C4-2B (cell line): ENCODE data around the gene NNT.
"Not testable (repeated sequence)": the region's sequence is repeated elsewhere in the genome, so short reads cannot be mapped to it uniquely, and the experiment has no call there.

Experiments
- H3K27ac ChIP-seq: fragments of 450-650 bp; 2 replicates; pipeline ENCODE4 v1.5.1; 2017
- ZFX ChIP-seq: fragments of 450-650 bp; IDR thresholded peaks from 2 replicates; pipeline ENCODE4 v1.6.1; 2017
- TF ChIP-seq, protein P1 (sequence below): fragments of 450-650 bp; conservative IDR thresholded peaks from 2 replicates; pipeline ENCODE4 v1.5.1; 2017; ENCODE audit warnings: mild to moderate bottlenecking

The NNT gene

DNA sequence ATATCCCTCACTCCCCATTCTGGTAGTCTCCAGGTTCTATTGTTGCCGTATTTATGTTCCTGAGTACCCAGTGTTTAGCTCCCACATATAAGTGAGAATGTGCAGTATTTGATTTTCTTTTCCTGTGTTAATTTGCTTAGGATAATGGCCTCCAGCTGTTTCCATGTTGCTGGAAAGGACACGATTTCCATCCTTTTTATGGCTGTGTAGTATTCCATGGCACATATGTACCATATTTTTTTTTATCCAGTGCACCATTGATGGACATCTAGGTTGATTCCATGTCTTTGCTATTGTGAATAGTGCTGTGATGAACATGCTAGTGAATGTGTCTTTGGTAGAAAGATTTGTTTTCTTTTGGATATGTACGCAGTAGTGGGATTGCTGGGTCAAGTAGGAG, 98.2 kb downstream of the NNT start:
- TF ChIP-seq, protein P1, sequence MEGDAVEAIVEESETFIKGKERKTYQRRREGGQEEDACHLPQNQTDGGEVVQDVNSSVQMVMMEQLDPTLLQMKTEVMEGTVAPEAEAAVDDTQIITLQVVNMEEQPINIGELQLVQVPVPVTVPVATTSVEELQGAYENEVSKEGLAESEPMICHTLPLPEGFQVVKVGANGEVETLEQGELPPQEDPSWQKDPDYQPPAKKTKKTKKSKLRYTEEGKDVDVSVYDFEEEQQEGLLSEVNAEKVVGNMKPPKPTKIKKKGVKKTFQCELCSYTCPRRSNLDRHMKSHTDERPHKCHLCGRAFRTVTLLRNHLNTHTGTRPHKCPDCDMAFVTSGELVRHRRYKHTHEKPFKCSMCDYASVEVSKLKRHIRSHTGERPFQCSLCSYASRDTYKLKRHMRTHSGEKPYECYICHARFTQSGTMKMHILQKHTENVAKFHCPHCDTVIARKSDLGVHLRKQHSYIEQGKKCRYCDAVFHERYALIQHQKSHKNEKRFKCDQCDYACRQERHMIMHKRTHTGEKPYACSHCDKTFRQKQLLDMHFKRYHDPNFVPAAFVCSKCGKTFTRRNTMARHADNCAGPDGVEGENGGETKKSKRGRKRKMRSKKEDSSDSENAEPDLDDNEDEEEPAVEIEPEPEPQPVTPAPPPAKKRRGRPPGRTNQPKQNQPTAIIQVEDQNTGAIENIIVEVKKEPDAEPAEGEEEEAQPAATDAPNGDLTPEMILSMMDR: no peak
- no peak for TF ChIP-seq ZFX

DNA sequence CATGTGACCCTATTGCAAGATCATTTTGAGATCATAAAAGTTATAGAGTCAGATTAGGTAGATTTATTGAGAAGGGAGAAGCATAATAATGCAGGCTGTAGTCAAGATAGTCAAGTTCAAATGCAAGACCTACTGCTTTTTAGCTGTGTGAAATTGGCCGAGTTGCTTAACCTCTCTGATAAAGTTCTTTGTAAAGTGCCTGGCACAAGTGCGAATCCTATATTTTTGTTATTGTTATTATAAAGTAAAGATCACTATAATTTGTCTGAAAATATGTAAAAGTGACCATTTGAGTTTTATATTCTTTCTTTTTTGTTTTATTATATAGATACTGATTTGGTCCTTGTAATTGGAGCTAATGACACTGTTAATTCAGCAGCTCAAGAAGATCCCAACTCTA, 99.3 kb downstream of the NNT start:
- TF ChIP-seq, protein P1: no peak
- no peak for TF ChIP-seq ZFX
- H3K27ac ChIP-seq: no peak overlapping the region

More for the DNA sequence above, 98.2 kb downstream of the NNT start:
- no peak overlapping the region for H3K27ac ChIP-seq

DNA sequence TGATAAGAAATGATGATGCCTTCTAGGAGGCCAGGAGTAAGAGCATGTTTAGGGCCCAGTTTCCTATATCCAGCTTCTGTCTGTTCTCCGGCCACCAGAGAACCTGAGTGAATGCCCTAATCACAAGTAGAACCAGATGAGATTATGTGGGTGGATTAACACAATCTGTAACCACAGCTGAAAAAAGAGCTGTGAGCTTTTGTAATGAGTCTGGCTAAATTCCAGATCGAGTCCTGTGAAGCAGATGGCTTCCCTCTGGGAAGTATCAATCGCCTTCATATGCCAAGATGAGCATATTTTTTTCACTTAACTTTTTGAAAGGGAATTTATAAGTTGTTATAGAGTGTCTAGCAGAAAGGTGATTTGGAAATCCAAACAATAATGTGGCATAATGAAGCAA, 99.8 kb downstream of the NNT start:
- TF ChIP-seq, protein P1: no peak
- TF ChIP-seq ZFX: no peak
- no peak overlapping the region; the same call in 1 of the 2 replicates for H3K27ac ChIP-seq

DNA sequence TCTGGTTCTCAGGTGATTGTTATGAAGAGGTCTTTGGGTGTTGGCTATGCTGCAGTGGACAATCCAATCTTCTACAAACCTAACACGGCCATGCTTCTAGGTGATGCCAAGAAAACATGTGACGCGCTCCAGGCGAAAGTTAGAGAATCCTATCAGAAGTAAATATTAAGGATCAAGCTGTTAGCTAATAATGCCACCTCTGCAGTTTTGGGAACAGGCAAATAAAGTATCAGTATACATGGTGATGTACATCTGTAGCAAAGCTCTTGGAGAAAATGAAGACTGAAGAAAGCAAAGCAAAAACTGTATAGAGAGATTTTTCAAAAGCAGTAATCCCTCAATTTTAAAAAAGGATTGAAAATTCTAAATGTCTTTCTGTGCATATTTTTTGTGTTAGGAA, 101.3 kb downstream of the NNT start:
- H3K27ac ChIP-seq: no peak overlapping the region
- TF ChIP-seq, protein P1: no peak
- TF ChIP-seq ZFX: no peak

DNA sequence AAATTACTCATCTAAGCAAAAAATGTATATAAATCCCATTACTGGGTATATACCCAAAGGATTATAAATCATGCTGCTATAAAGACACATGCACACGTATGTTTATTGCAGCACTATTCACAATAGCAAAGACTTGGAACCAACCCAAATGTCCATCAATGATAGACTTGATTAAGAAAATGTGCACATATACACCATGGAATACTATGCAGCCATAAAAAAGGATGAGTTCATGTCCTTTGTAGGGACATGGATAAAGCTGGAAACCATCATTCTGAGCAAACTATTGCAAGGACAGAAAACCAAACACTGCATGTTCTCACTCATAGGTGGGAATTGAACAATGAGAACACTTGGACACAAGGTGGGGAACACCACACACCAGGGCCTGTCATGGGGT, 103.6 kb downstream of the NNT start:
- not testable (repeated sequence) for H3K27ac ChIP-seq

DNA sequence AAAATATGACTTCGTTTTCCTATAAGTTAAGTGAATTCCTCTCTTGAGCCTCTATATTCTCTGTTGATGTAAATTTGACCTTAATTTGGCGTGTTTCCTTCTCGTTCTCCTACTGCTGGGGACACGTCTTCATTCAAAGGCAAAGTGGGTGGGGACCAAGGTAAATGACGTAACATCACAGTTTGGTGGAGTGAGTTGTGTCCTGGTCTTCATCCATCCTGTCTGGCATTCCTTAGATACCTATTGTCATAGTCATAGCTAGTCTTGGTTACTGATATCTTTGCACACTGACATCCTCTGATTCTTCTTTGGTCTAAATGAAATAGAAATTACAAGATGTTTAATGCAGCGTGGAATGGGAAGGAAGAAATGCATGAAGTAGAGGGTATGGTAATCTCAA, 108.5 kb downstream of the NNT start:
- TF ChIP-seq, protein P1: no peak
- no peak for TF ChIP-seq ZFX
- no peak overlapping the region for H3K27ac ChIP-seq

DNA sequence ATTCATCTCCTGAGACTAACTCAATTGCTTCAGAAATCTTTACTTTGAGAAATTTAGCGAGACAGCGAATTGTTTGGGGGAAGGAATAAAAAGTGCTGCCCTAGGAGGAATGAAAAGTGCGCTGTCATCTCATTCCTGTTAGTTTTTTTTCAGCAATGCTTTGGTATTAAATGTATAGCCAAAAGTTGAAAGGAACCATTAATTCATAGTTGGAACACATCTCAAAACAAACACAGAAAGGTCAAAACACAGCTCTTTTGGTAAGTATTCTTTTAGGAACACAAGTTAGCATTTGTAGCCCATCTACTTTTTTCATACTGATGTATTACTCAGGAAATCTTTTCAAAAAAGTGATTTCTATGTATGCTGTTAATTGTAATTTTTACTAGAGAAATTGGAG, 109.1 kb downstream of the NNT start:
- no peak overlapping the region for H3K27ac ChIP-seq
- TF ChIP-seq, protein P1: no peak
- TF ChIP-seq ZFX: no peak

DNA sequence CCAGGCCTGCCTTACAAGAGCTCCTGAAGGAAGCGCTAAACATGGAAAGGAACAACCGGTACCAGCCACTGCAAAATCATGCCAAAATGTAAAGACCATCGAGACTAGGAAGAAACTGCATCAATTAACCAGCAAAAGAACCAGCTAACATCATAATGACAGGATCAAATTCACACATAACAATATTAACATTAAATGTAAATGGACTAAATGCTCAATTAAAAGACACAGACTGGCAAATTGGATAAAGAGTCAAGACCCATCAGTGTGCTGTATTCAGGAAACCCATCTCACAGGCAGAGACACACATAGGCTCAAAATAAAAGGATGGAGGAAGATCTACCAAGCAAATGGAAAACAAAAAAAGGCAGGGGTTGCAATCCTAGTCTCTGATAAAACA, 116.8 kb downstream of the NNT start:
- H3K27ac ChIP-seq: not testable (repeated sequence)

DNA sequence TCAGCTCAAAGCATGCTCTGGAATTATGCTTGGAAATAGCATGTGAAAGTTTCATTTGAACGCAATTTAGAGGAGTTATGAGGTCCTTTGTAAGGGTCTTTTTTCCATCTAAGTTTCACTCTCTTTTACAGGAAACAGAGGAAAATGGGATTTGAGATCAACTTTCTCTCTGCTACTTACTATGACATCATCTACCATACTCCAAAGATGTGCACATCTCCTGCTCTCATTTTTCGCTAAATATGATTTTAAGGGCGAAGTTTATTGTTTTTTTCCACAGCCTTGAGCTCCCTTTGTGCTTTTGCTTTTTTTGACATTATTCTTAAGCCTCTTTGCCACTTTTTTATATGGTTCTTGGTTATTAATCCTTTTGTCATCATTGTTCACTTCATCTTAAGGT, 125.6 kb downstream of the NNT start:
- TF ChIP-seq, protein P1: no peak
- no peak for TF ChIP-seq ZFX
- no peak overlapping the region for H3K27ac ChIP-seq
